OCI-LY7 (cell line): Measurements from ENCODE around the gene ARHGAP31. TPM values are rescaled to one million over a fixed set of nuclear protein-coding genes. Genes with fewer than 3 reads are reported as not detected.

Experiments
- BruUV-seq: library from RNA; stranded (reverse); fragments of 400-500 nt; replicated peaks from 2 replicates; lab custom pipeline; 2021; lab: Mats Ljungman, UMichigan
- CTCF ChIA-PET: fragments of 300-600 bp; sonication (Branson Sonifier 250); formaldehyde crosslinking; loops from one replicate; lab custom pipeline; 2022; ENCODE audit warnings: antibody characterized with exemption; ENCODE audit not compliant: unreplicated experiment; lab: Charles Lee
- POLR2A ChIA-PET: fragments of 300-600 bp; sonication (Branson Sonifier 250); formaldehyde crosslinking; loops from one replicate; lab custom pipeline; 2022; ENCODE audit warnings: antibody characterized with exemption; lab: Charles Lee
- DNase-seq: peaks from one replicate; pipeline ENCODE4 v3.0.0-alpha.2; 2015; ENCODE audit warnings: low spot score
- H2AFZ ChIP-seq: fragments of 200-600 bp; sonication (generic), shearing (Covaris generic); 2 replicates; pipeline ENCODE4 v1.6.1; 2014; ENCODE audit warnings: mild to moderate bottlenecking, antibody characterized with exemption, low read length, moderate library complexity
- H3K27ac ChIP-seq: fragments of 200-600 bp; sonication (generic); 2 replicates; pipeline ENCODE4 v1.5.1; 2014; ENCODE audit warnings: mixed run types, low read depth, mild to moderate bottlenecking, moderate library complexity, low read length, inconsistent platforms; ENCODE audit not compliant: poor library complexity, severe bottlenecking
- H3K36me3 ChIP-seq: fragments of 200-600 bp; sonication (generic); 2 replicates; pipeline ENCODE4 v1.6.1; 2014; ENCODE audit warnings: mild to moderate bottlenecking, antibody characterized with exemption, low read length, moderate library complexity, mixed read lengths; ENCODE audit not compliant: insufficient read depth
- H3K4me1 ChIP-seq: fragments of 200-600 bp; sonication (generic); 2 replicates; pipeline ENCODE4 v1.5.1; 2014; ENCODE audit warnings: mild to moderate bottlenecking, low read length; ENCODE audit not compliant: insufficient read depth, poor library complexity, severe bottlenecking
- H3K4me2 ChIP-seq: fragments of 200-600 bp; sonication (generic); 2 replicates; pipeline ENCODE4 v1.6.1; 2014; ENCODE audit warnings: mild to moderate bottlenecking, low read length
- H3K4me3 ChIP-seq: fragments of 200-600 bp; sonication (generic); 2 replicates; pipeline ENCODE4 v1.5.1; 2014; ENCODE audit warnings: mild to moderate bottlenecking, low read depth, low read length; ENCODE audit not compliant: poor library complexity, severe bottlenecking
- H3K79me2 ChIP-seq: fragments of 200-600 bp; sonication (generic); 2 replicates; pipeline ENCODE4 v1.6.1; 2016; ENCODE audit warnings: low read depth, mild to moderate bottlenecking, low read length, moderate library complexity, mixed read lengths; ENCODE audit not compliant: insufficient read depth
- H3K9me2 ChIP-seq: fragments of 200-600 bp; sonication (generic); 2 replicates; pipeline ENCODE4 v1.6.1; 2016; ENCODE audit warnings: mild to moderate bottlenecking, low read length, mixed read lengths; ENCODE audit not compliant: insufficient read depth
- H3K9me3 ChIP-seq: fragments of 200-600 bp; sonication (generic); 2 replicates; pipeline ENCODE4 v1.6.1; 2014; ENCODE audit warnings: mild to moderate bottlenecking, mixed run types, low read length, mixed read lengths
- H4K20me1 ChIP-seq: fragments of 200-600 bp; sonication (generic); 2 replicates; pipeline ENCODE4 v1.6.1; 2014; ENCODE audit warnings: mild to moderate bottlenecking, antibody characterized with exemption, low read length, moderate library complexity, mixed read lengths; ENCODE audit not compliant: insufficient read depth
- CTCF ChIP-seq: fragments of 200-600 bp; sonication (generic); conservative IDR thresholded peaks from 2 replicates; pipeline ENCODE4 v1.5.1; 2014; ENCODE audit warnings: mild to moderate bottlenecking, antibody characterized with exemption, low read length, moderate library complexity, mixed read lengths
- EZH2phosphoT487 ChIP-seq: fragments of 200-600 bp; sonication (generic); IDR thresholded peaks from 2 replicates; pipeline ENCODE4 v1.6.1; 2018; ENCODE audit warnings: low read depth, borderline replicate concordance, mild to moderate bottlenecking, mixed run types, antibody characterized with exemption, low read length, moderate library complexity, mixed read lengths
- intact Hi-C: fragments of 100-400 bp; cut with micrococcal nuclease; formaldehyde crosslinking; loops from one replicate; pipeline ENCODE4 v1.10.0; 2022; ENCODE audit not compliant: unreplicated experiment
- total RNA-seq, 2 experiments: library from RNA; depleted of rRNA in 1 of 2; stranded (reverse); fragments of >200 nt in 1 of 2; shearing (Covaris generic) in 1 of 2; gene quantifications; 2 replicates each; pipeline ENCODE4 v1.2.3, GENCODE V29; 2014 to 2022

Gene ARHGAP31
- total RNA-seq, 2 experiments from 2014 or later: 2.8 to 4.1 TPM

DNA sequence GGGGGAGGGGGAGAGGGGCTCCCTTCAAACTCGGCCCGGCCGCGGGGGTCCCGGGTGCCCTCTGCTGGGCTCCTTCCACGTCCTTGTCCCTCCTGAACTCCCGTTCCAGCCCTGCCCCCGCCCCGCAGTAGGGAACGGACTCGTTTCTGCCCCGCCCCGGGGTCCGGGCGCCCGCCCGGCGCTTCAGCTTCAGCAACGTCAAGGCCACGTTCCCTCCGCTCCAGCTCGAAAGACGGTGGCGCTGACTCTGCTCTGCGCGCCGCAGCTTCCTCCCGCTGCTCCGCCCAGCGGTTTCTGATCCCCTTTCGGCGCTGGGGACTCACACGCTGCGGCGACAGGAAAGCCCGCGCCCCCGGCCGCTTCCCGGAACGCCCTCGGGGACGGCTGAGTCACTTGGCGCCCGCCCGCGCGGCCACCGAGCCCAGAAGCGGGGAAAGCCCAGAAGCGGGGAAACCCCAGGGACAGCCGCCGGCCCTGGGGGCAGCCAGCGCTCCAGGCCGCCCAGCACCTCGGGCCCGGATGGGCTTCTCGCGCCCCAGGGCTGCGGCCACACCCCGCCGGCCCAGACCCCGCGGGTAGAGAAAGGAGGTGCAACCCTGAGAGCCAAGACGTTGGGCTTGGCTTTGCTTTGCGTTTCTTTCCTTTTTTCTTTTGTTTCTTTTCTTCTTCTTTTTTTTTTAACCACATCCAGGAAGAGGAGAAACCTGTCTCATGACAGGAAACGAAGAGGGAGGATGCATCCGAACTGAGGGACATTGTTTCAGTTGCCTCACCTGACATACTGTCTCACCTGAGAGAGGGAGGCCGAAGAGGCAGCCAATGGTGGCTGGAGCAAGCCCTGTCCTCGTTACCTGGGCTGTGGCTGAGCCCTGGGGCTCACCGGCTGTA is 28.9 kb downstream of the ARHGAP31 start:
- POLR2A ChIA-PET: interaction anchor here (0.7 to 2.1 kb wide), 4 partner anchors 15 to 1347 kb away, joined by 3 to 4 read pairs (median 3); no protein-coding TSS in a partner anchor
- intact Hi-C loops: no loop called here
- TF ChIP-seq CTCF: no peak
- TF ChIP-seq EZH2phosphoT487: no peak
- Histone ChIP-seq H2AFZ (peak overlapping the region; percentile 92), H3K27ac (peak overlapping the region; percentile 20), H3K79me2 (no peaks in the 10 kb centered on the region), H4K20me1 (no peaks in the 10 kb centered on the region), H3K4me3 (peak overlapping the region; percentile 67), H3K4me1 (peaks cover 15% of the 10 kb centered on the region), H3K36me3 (no peaks in the 10 kb centered on the region), H3K9me2 (no peaks in the 10 kb centered on the region), H3K9me3 (no peaks in the 10 kb centered on the region), H3K4me2 (peak overlapping the region; percentile 88)
- CTCF ChIA-PET: no interaction called here
- TSS peak; percentile 82 for BruUV-seq
- DNase-seq: peak; percentile 88

- Histone ChIP-seq H3K4me2 (peak overlapping the region; percentile 88), H3K4me3 (peak overlapping the region; percentile 67), H3K9me3 (no peaks in the 10 kb centered on the region), H4K20me1 (no peaks in the 10 kb centered on the region), H2AFZ (peak overlapping the region; percentile 92), H3K4me1 (peaks cover 15% of the 10 kb centered on the region), H3K79me2 (no peaks in the 10 kb centered on the region), H3K36me3 (no peaks in the 10 kb centered on the region), H3K9me2 (no peaks in the 10 kb centered on the region), H3K27ac (no peak overlapping the region)
- CTCF ChIA-PET: no interaction called here
- no peak for TF ChIP-seq EZH2phosphoT487
- TF ChIP-seq CTCF: no peak
- intact Hi-C loops: no loop called here
- POLR2A ChIA-PET: no interaction called here
- DNase-seq: no peak
- no TSS peak for BruUV-seq
These were observed 29.5 kb downstream of the ARHGAP31 start for GRCh38 chr3:119323723-119324085.

GRCh38 chr3:119324899-119325298 is 30.7 kb downstream of the ARHGAP31 start:
- Histone ChIP-seq H3K9me2 (no peaks in the 10 kb centered on the region), H3K4me3 (no peak overlapping the region), H3K27ac (no peak overlapping the region), H2AFZ (no peak overlapping the region), H3K4me1 (peaks cover 15% of the 10 kb centered on the region), H4K20me1 (no peaks in the 10 kb centered on the region), H3K9me3 (no peaks in the 10 kb centered on the region), H3K4me2 (no peak overlapping the region), H3K79me2 (no peaks in the 10 kb centered on the region), H3K36me3 (no peaks in the 10 kb centered on the region)
- TF ChIP-seq EZH2phosphoT487: no peak
- no peak for TF ChIP-seq CTCF
- BruUV-seq: no TSS peak
- POLR2A ChIA-PET: interaction anchor here (0.6 to 1.7 kb wide), 2 partner anchors 27 to 1681 kb away, joined by 4 to 5 read pairs; no protein-coding TSS in a partner anchor
- intact Hi-C loops: no loop called here
- CTCF ChIA-PET: no interaction called here
- no peak for DNase-seq
